Eye (tissue), 1 donor: ENCODE data around the gene F2R.
"Not testable (repeated sequence)": the region's sequence is repeated elsewhere in the genome, so short reads cannot be mapped to it uniquely, and the experiment has no call there.

ENCODE experiments used
- DNase-seq: peaks from one replicate; pipeline ENCODE4 v3.0.0-alpha.2; 2015

F2R gene

GRCh38 chr5:76715736-76716455 lies at the start of gene F2R:
Gene F2R, plus strand, starts transcription at chr5:76716126. Its CDS starts 182 bp downstream, at chr5:76716308.
- DNase-seq: peak; percentile 93

GRCh38 chr5:76667495-76667894 lies 48.4 kb upstream of the F2R start:
- DNase-seq: no peak

GRCh38 chr5:76669245-76669644 lies 46.7 kb upstream of the F2R start:
- DNase-seq: no peak

GRCh38 chr5:76670508-76670907 lies 45.4 kb upstream of the F2R start:
- DNase-seq: no peak

GRCh38 chr5:76672242-76672641 lies 43.7 kb upstream of the F2R start:
- no peak for DNase-seq

GRCh38 chr5:76673125-76673524 lies 42.8 kb upstream of the F2R start:
- DNase-seq: no peak

GRCh38 chr5:76674330-76675066 lies 41.4 kb upstream of the F2R start:
- DNase-seq: no peak

GRCh38 chr5:76675364-76675763 lies 40.6 kb upstream of the F2R start:
- no peak for DNase-seq

GRCh38 chr5:76677849-76678472 lies 38.0 kb upstream of the F2R start:
- DNase-seq: no peak

GRCh38 chr5:76679231-76679630 lies 36.7 kb upstream of the F2R start:
- DNase-seq: no peak

- DNase-seq: not testable (repeated sequence)
Measured at GRCh38 chr5:76680826-76681225, 35.1 kb upstream of the F2R start.

- DNase-seq: no peak
Measured at GRCh38 chr5:76681287-76681686, 34.6 kb upstream of the F2R start.

GRCh38 chr5:76682387-76682786 lies 33.5 kb upstream of the F2R start:
- no peak for DNase-seq

GRCh38 chr5:76683816-76684731 lies 31.9 kb upstream of the F2R start:
- DNase-seq: no peak

GRCh38 chr5:76684756-76685519 lies 31.0 kb upstream of the F2R start:
- no peak for DNase-seq

- DNase-seq: no peak
Measured at GRCh38 chr5:76685704-76686103, 30.2 kb upstream of the F2R start.

GRCh38 chr5:76688212-76688611 lies 27.7 kb upstream of the F2R start:
- no peak for DNase-seq

GRCh38 chr5:76688836-76689235 lies 27.1 kb upstream of the F2R start:
- no peak for DNase-seq

GRCh38 chr5:76689321-76690036 lies 26.4 kb upstream of the F2R start:
- no peak for DNase-seq

GRCh38 chr5:76690037-76690679 lies 25.8 kb upstream of the F2R start:
- no peak for DNase-seq
